Panc1 (cell line): ENCODE results near the gene PIGO. TPM values are rescaled to one million over a fixed set of nuclear protein-coding genes. Genes with fewer than 3 reads are reported as not detected.

Experiments
- ATAC-seq: fragments of 200-7000 bp; cut with Tn5 transposase; 2 replicates; pipeline ENCODE4 v1.9.1; 2020; ENCODE audit warnings: mild to moderate bottlenecking, moderate library complexity
- BruUV-seq: library from RNA; stranded (reverse); fragments of 400-500 nt; replicated peaks from 2 replicates; lab custom pipeline; 2021; lab: Mats Ljungman, UMichigan
- CTCF ChIA-PET: fragments of 300-600 bp; sonication (Branson Sonifier 250); formaldehyde crosslinking; loops from one replicate; lab custom pipeline; 2022; ENCODE audit warnings: antibody characterized with exemption; lab: Charles Lee
- POLR2A ChIA-PET: fragments of 300-600 bp; sonication (Branson Sonifier 250); formaldehyde crosslinking; loops from one replicate; lab custom pipeline; 2022; ENCODE audit warnings: antibody characterized with exemption; lab: Charles Lee
- DNase-seq: peaks from one replicate; pipeline ENCODE4 v3.0.0-alpha.2; 2010; ENCODE audit warnings: low read depth, low spot score
- H3K27ac ChIP-seq: 2 replicates; pipeline ENCODE4 v1.5.1; 2011; ENCODE audit warnings: mild to moderate bottlenecking, low read length, inconsistent platforms
- H3K27me3 ChIP-seq: fragments of 200-500 bp; sonication (Bioruptor generic); 2 replicates; pipeline ENCODE4 v1.6.0; 2014; ENCODE audit warnings: low read length, inconsistent platforms; ENCODE audit not compliant: control insufficient read depth, insufficient read depth
- H3K36me3 ChIP-seq: fragments of 200-500 bp; sonication (Bioruptor generic); 2 replicates; pipeline ENCODE4 v1.5.1; 2014; ENCODE audit warnings: inconsistent platforms, mild to moderate bottlenecking, low read length, moderate library complexity; ENCODE audit not compliant: control insufficient read depth, insufficient read depth
- H3K4me1 ChIP-seq: 2 replicates; pipeline ENCODE4 v1.5.1; 2011; ENCODE audit warnings: inconsistent platforms, mild to moderate bottlenecking, low read length, moderate library complexity; ENCODE audit not compliant: control insufficient read depth, insufficient read depth
- H3K4me3 ChIP-seq, 2 experiments: 2 replicates each; pipeline ENCODE4 v1.5.1; 2011 to 2012; ENCODE audit warnings: low read depth in 2 of 2, low read length in 2 of 2, mild to moderate bottlenecking in 2 of 2, inconsistent platforms in 1 of 2, moderate library complexity in 1 of 2
- H3K9me3 ChIP-seq: fragments of 200-500 bp; sonication (Bioruptor generic); 2 replicates; pipeline ENCODE4 v1.5.1; 2014; ENCODE audit warnings: low read depth, mild to moderate bottlenecking, inconsistent platforms, low read length, moderate library complexity; ENCODE audit not compliant: control insufficient read depth, insufficient read depth
- POLR2AphosphoS5 ChIP-seq: IDR thresholded peaks from 2 replicates; pipeline ENCODE4 v1.6.1; 2012; ENCODE audit warnings: mild to moderate bottlenecking, low read depth, low read length, moderate library complexity
- SIN3A ChIP-seq: IDR thresholded peaks from 2 replicates; pipeline ENCODE4 v1.6.1; 2012; ENCODE audit warnings: low read depth, mild to moderate bottlenecking, low read length, moderate library complexity, borderline replicate concordance; ENCODE audit not compliant: insufficient read depth
- TCF7L2 ChIP-seq: IDR thresholded peaks from 2 replicates; pipeline ENCODE4 v1.6.1; 2011; ENCODE audit warnings: mild to moderate bottlenecking, low read depth, low read length, inconsistent platforms
- in situ Hi-C: cut with HindIII; loops from 2 replicates; pipeline ENCODE4 v1.10.0; 2016; ENCODE audit warnings: low sequenced_read_pairs, low pct_unique_long_range_greater_than_20kb
- intact Hi-C: fragments of 100-400 bp; cut with micrococcal nuclease; formaldehyde crosslinking; loops from one replicate; pipeline ENCODE4 v1.10.0; 2022; ENCODE audit not compliant: unreplicated experiment
- total RNA-seq: library from RNA; stranded (reverse); gene quantifications from one replicate; pipeline ENCODE4 v1.2.1, GENCODE V29; 2021; ENCODE audit not compliant: unreplicated experiment
- TF ChIP-seq, protein P1 (sequence below), 2 experiments: IDR thresholded peaks; 2 replicates each; pipeline ENCODE4 v1.6.1; 2011 to 2012; ENCODE audit warnings: low read depth in 2 of 2, control low read depth in 1 of 2, low read length in 1 of 2, mild to moderate bottlenecking in 1 of 2, moderate library complexity in 1 of 2; ENCODE audit not compliant: insufficient read depth in 1 of 2
- TF ChIP-seq, protein P2 (sequence below): fragments of 450-650 bp; IDR thresholded peaks from 2 replicates; pipeline ENCODE4 v1.5.1; 2017; ENCODE audit warnings: mild to moderate bottlenecking

The PIGO gene
- total RNA-seq, 1 experiment from 2014 or later = 58.7 TPM

DNA sequence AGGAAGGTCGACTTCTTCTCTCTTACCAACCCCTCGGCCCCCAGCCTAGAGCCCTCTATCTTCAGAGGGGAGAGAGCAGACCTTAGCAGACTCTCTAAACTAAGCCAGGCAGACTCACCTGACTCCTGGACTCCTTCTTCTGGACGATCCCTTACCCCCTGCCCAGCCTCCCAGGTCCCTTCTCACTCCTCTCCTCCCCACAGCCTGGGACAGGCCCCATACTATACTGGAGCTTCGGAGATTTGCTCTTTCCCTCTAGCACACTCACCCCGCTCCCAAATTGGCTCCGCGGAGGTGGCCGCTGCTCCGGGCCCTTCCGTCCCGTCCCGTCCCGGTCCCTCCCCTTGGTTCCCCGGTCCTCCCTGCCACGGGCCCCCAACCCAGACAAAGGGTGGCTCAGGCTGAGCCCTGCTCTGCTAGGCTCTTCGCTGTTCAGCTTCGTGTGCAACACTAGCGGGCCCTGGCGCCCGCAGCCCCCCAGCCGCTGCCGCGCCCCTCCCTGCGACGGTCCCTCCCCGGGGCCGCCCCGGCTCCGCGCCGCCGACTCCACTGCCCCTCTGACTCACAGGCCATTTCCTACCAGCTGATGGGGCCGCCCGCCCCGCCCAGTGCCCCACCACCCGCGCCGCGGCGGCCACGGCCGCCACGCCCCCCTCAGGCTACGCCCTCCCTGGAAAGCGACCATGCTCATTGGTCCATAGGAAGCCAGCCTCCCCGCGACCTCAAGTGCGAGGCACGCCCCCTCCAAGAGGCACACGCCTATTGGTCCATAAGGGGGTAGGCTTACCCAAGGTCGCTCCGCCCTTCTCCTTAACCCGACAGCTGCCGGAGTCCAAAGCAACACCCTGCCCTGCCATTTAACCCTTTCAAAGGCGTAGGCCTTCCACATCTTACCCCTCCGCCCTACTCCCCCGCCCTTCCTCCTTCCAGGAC is 14.9 kb upstream of the PIGO start:
- peak overlapping the region; percentile 97 for H3K27ac ChIP-seq
- DNase-seq = peak; percentile 92
- BruUV-seq = no TSS peak
- peaks cover 39% of the 10 kb centered on the region for H3K4me1 ChIP-seq
- TF ChIP-seq TCF7L2 (no peak), SIN3A (peak; percentile 46; the same call in 1 of the 2 replicates)
- peak; percentile 86 for ATAC-seq
- ChIA-PET POLR2A (interaction anchor here (0.6 kb wide), 2 partner anchors 11 to 1089 kb away, joined by 3 to 4 read pairs; no protein-coding TSS in a partner anchor), CTCF (interaction anchor here (0.6 to 1.0 kb wide), 2 partner anchors 26 to 212 kb away, joined by 4 to 8 read pairs; no protein-coding TSS in a partner anchor)
- in situ Hi-C loops (no loop called here), intact Hi-C loops (no loop called here)
- H3K4me3 ChIP-seq = peak overlapping the region; percentile 82 to 95
- H3K36me3 ChIP-seq = no peaks in the 10 kb centered on the region
- no peaks in the 10 kb centered on the region for H3K9me3 ChIP-seq
- no peaks in the 10 kb centered on the region for H3K27me3 ChIP-seq

DNA sequence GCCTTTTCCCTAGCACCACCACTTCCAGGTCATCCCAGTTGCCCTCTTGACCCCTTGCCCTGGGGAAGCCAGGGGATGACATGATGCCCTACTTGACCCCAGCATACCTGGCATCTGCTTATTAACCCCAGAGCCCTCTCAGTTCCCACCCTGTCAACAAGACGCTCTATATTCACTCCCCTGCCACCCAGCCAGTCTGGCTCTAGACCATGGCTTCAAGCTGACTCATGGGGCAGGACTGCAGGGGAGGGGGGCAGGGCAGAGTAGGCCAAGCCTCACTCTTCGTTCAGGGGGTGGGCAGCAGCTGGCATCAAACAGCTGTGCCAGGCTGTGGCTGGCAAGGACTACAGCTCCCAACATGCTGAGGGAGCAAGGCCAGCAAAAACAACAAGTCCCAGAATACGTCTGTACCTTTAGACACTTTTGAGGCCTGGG is 14.0 kb upstream of the PIGO start:
- peak overlapping the region; percentile 82 to 95 for H3K4me3 ChIP-seq
- TF ChIP-seq, protein P1, sequence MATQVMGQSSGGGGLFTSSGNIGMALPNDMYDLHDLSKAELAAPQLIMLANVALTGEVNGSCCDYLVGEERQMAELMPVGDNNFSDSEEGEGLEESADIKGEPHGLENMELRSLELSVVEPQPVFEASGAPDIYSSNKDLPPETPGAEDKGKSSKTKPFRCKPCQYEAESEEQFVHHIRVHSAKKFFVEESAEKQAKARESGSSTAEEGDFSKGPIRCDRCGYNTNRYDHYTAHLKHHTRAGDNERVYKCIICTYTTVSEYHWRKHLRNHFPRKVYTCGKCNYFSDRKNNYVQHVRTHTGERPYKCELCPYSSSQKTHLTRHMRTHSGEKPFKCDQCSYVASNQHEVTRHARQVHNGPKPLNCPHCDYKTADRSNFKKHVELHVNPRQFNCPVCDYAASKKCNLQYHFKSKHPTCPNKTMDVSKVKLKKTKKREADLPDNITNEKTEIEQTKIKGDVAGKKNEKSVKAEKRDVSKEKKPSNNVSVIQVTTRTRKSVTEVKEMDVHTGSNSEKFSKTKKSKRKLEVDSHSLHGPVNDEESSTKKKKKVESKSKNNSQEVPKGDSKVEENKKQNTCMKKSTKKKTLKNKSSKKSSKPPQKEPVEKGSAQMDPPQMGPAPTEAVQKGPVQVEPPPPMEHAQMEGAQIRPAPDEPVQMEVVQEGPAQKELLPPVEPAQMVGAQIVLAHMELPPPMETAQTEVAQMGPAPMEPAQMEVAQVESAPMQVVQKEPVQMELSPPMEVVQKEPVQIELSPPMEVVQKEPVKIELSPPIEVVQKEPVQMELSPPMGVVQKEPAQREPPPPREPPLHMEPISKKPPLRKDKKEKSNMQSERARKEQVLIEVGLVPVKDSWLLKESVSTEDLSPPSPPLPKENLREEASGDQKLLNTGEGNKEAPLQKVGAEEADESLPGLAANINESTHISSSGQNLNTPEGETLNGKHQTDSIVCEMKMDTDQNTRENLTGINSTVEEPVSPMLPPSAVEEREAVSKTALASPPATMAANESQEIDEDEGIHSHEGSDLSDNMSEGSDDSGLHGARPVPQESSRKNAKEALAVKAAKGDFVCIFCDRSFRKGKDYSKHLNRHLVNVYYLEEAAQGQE (IDR thresholded peaks at IDR 0.05; ENCODE audit: insufficient read depth in 1 of 2, low read depth in 2 of 2, low read length in 1 of 2) = no peak
- no peak for TF ChIP-seq SIN3A
- no peak for TF ChIP-seq TCF7L2
- TF ChIP-seq, protein P2, sequence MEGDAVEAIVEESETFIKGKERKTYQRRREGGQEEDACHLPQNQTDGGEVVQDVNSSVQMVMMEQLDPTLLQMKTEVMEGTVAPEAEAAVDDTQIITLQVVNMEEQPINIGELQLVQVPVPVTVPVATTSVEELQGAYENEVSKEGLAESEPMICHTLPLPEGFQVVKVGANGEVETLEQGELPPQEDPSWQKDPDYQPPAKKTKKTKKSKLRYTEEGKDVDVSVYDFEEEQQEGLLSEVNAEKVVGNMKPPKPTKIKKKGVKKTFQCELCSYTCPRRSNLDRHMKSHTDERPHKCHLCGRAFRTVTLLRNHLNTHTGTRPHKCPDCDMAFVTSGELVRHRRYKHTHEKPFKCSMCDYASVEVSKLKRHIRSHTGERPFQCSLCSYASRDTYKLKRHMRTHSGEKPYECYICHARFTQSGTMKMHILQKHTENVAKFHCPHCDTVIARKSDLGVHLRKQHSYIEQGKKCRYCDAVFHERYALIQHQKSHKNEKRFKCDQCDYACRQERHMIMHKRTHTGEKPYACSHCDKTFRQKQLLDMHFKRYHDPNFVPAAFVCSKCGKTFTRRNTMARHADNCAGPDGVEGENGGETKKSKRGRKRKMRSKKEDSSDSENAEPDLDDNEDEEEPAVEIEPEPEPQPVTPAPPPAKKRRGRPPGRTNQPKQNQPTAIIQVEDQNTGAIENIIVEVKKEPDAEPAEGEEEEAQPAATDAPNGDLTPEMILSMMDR = no peak
- no peak for TF ChIP-seq POLR2AphosphoS5
- CTCF ChIA-PET = no interaction called here
- H3K36me3 ChIP-seq = no peaks in the 10 kb centered on the region
- BruUV-seq = no TSS peak
- DNase-seq (no peak), ATAC-seq (no peak)
- in situ Hi-C loops (no loop called here), intact Hi-C loops (no loop called here)
- POLR2A ChIA-PET = no interaction called here
- peak overlapping the region; percentile 89 for H3K27ac ChIP-seq
- H3K4me1 ChIP-seq = peaks cover 39% of the 10 kb centered on the region
- no peaks in the 10 kb centered on the region for H3K27me3 ChIP-seq
- H3K9me3 ChIP-seq = no peaks in the 10 kb centered on the region
